Measurements from ENCODE around the gene CAMK2N1. TPM values are rescaled to one million over a fixed set of nuclear protein-coding genes. Genes with fewer than 3 reads are reported as not detected.

The CAMK2N1 gene
- total RNA-seq, 2 experiments from 2014 or later: 0.37 to 0.45 TPM

DNA sequence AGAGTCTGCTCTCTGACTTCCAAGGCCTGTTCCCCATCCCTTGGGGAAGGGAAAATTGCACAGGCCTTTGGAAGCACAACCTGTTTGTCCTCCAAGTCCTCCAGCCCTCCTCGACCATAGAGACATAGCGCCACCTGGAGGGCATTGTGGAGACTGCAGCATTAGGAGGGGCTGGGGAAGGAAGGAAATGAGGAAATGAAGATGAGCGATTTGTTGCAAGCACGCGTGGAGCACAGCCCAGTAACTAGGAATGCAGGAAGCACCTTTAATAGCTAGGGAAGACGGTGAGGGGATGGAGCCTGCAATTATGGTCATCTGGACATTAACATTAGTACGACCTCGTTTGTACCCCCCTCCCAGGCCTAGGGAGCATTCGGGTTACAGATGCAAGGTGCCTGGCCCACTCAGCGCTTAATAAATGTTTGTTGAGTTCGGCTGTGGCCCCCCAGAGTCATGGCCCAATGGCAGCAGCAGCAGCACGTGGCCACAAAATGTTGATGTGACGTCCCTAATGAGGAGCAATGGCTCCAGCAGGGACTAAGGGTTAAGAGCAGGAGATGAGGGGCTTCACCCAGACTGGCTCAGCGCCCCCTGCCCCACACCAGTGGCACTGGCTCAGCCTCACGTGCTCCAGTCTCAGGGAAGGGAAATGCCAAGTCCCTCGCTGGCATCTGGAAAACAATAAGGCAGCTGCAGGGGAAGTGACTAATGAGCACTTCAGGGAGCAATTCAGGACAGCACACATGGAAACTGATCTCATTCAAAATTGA lies 8.0 kb upstream of the CAMK2N1 start:
- no peak overlapping the region for H3K4me3 Mint-ChIP-seq
- CTCF ChIA-PET: interaction anchor here (0.6 to 1.5 kb wide), 8 partner anchors 9 to 834 kb away, joined by 3 to 11 read pairs (median 4); partner anchors contain the start of gene MUL1
- POLR2A ChIA-PET: interaction anchor here (0.6 kb wide), 1 partner anchor 258 kb away, joined by 3 read pairs; no protein-coding TSS in a partner anchor

DNA sequence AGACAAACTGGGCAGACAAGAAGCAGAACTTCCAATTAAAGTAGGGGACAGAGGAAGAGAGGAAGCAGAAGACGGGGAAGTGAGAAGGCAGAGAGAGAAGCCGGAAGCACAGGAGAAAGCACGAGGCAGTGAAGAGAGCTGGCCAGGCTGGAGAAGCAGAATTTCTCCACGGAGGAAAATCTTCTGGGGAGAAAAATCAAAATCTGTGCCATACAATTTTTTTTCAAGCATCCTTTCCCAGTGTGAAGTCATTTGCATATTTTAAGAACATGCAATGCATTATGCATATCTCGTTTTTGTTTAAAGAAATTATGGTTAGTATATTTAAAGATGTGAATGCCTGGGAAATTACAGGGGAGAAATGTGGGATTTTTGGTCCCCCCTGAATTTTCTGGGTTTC lies 7.3 kb upstream of the CAMK2N1 start:
- Mint-ChIP-seq H3K9me3 (no peaks in the 10 kb centered on the region), H3K27ac (no peak overlapping the region), H3K36me3 (ENCODE audit: low read depth) (no peaks in the 10 kb centered on the region), H3K4me3 (no peak overlapping the region), H3K4me1 (peaks cover 11% of the 10 kb centered on the region), H3K27me3 (peaks cover 16% of the 10 kb centered on the region)
- CTCF ChIA-PET: interaction anchor here (1.0 to 1.3 kb wide), 3 partner anchors 9 to 280 kb away, joined by 3 to 5 read pairs (median 3); no protein-coding TSS in a partner anchor
- POLR2A ChIA-PET: interaction anchor here (0.6 kb wide), 1 partner anchor 257 kb away, joined by 3 read pairs; no protein-coding TSS in a partner anchor
- no peak for DNase-seq

More for the DNA sequence above, 8.0 kb upstream of the CAMK2N1 start:
- Mint-ChIP-seq H3K27ac (no peak overlapping the region), H3K4me1 (peaks cover 11% of the 10 kb centered on the region), H3K36me3 (ENCODE audit: low read depth) (peaks cover 5% of the 10 kb centered on the region), H3K9me3 (no peaks in the 10 kb centered on the region), H3K27me3 (peaks cover 9% of the 10 kb centered on the region)
- DNase-seq: peak; percentile 85

DNA sequence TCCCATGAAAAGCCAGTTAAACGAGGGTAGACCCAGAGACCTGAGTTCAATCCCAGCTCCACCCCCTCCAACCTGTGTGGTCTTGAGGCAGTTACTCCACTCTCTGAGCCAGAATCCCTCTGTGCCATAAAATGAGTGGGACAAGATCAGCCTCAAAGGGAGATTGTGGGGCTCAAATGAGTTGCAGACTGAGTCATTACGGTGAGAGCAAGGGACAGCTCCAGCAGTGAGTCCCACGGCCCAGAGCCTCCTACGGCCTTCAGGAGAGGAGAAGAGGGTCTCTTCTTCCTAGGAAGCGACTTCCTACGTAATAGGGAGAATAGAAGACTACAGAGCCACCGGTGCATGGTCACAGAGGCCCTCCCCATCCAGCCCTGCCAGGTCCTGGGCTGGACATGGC lies 6.7 kb upstream of the CAMK2N1 start:
- DNase-seq: no peak
- Mint-ChIP-seq H3K27ac (no peak overlapping the region), H3K4me1 (peaks cover 11% of the 10 kb centered on the region), H3K9me3 (no peaks in the 10 kb centered on the region), H3K27me3 (peaks cover 22% of the 10 kb centered on the region), H3K4me3 (no peak overlapping the region), H3K36me3 (ENCODE audit: low read depth) (no peaks in the 10 kb centered on the region)
- ChIA-PET CTCF (no interaction called here), POLR2A (no interaction called here)

DNA sequence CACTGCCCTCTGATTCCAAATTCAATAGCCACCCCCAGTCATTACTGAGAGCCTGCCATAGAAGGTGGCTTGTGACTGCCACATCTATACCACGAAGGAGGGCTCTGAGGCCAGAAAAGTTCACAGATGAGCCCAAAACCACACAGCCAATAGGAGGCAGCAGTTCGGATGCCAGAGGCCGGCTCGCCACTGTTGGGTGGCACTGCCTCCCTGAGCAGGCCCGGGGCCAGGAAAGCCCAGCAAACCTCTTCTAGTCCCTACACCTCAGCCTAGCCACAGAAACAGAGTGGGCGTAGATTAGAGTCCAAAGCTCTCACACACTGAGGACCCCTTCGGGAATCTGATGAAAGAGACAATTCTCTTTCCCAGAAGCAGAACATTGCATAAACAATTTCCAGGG lies 5.9 kb upstream of the CAMK2N1 start:
- Mint-ChIP-seq H3K4me1 (peaks cover 10% of the 10 kb centered on the region), H3K36me3 (ENCODE audit: low read depth) (no peaks in the 10 kb centered on the region), H3K27me3 (peaks cover 31% of the 10 kb centered on the region), H3K9me3 (no peaks in the 10 kb centered on the region), H3K4me3 (no peak overlapping the region), H3K27ac (no peak overlapping the region)
- CTCF ChIA-PET: interaction anchor here (0.6 to 1.2 kb wide), 2 partner anchors 12 to 25 kb away, joined by 3 read pairs; no protein-coding TSS in a partner anchor
- no peak for DNase-seq
- POLR2A ChIA-PET: no interaction called here

DNA sequence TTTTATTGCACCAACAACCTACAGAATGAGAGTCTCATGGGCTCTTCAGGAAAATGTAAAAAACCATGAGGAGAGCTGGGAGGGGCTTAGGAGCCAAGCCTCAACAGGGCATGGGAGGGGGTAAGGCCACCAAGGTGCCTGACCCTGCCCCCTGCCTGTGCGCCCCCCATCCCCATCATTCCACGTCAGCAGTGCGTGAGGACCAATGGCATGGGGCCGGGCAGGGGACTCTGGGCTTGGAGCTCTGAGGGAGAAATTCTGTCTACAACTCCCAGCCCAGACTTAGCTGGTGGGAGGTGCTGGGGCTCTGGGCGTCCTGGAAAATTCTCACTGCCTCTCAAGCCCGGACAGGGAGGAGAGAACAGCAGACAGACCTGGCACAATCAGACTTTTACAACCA lies 5.2 kb upstream of the CAMK2N1 start:
- DNase-seq: no peak
- peaks cover 4% of the 10 kb centered on the region for H3K4me1 Mint-ChIP-seq
- ChIA-PET CTCF (interaction anchor here (1.2 kb wide), 1 partner anchor 13 kb away, joined by 3 read pairs; no protein-coding TSS in a partner anchor), POLR2A (no interaction called here)
- no peak overlapping the region for H3K27ac Mint-ChIP-seq
- no peaks in the 10 kb centered on the region for H3K36me3 Mint-ChIP-seq (ENCODE audit: low read depth)
- H3K9me3 Mint-ChIP-seq: no peaks in the 10 kb centered on the region
- H3K4me3 Mint-ChIP-seq: no peak overlapping the region
- peaks cover 32% of the 10 kb centered on the region for H3K27me3 Mint-ChIP-seq

DNA sequence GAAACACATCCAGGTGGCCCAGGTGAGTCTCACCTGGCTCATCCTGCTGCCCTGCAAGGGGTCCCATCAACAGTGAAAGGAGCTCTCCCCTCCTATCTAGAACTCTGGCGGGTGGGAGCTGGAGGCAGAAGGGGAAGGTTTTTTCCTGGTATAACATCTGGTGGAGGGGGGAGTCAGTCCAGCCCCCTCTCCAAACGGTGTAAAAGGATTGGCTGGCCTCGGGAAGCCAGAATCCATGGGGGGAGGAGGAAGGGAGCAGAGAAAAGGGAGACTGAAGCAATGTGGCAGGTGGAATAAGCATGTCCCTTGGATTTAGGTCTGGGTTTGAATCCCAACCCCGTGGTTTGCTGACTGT lies 1.2 kb upstream of the CAMK2N1 start:
- Mint-ChIP-seq H3K4me1 (peaks cover 11% of the 10 kb centered on the region), H3K36me3 (ENCODE audit: low read depth) (no peaks in the 10 kb centered on the region), H3K4me3 (peak overlapping the region; percentile 18), H3K27ac (no peak overlapping the region), H3K9me3 (no peaks in the 10 kb centered on the region), H3K27me3 (peaks cover 57% of the 10 kb centered on the region)
- POLR2A ChIA-PET: no interaction called here
- CTCF ChIA-PET: no interaction called here
- no peak for DNase-seq

DNA sequence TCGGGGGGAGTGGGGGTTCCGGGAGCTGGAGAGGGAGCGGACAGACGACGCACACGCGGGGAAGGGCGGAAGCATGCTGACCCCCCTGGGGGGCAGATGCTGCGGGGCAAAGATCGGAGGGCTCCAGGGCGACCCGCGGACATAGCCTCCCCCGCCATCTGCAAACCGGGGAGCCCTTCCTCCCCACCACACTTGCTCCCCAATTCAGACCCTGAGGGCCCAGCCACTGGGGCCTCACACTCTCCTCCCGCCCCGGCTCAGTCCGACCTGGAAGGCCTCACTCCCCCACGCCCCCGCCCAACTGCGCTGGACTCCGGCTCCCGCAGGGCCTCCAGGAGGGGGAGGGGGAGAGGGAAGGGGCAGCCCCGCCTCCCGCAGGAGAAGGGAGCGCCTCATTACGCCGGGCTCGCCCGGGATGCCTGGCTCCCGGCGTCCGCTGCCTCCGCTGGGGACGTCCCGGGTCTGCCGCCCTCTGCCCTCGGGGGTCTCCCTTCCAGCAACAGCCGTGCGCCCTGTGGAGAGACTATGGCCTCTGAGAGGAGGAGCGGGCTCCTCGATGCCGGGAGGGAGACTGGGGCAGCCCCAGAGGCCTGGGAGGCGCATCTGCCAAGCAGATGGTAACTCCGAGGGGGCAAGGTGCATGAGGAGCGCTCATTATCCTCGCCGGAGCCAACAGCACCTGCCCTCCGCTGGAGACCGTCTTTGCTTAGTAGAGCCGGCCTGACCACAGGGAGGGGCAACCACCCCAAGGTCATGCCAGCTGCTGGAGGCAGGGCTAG lies 636 bp upstream of the CAMK2N1 start:
- Mint-ChIP-seq H3K4me1 (peaks cover 11% of the 10 kb centered on the region), H3K4me3 (no peak overlapping the region), H3K27me3 (peaks cover 63% of the 10 kb centered on the region), H3K9me3 (no peaks in the 10 kb centered on the region), H3K36me3 (ENCODE audit: low read depth) (no peaks in the 10 kb centered on the region), H3K27ac (no peak overlapping the region)
- no peak for DNase-seq
- ChIA-PET POLR2A (no interaction called here), CTCF (interaction anchor here (0.9 kb wide), 1 partner anchor 15 kb away, joined by 3 read pairs; no protein-coding TSS in a partner anchor)

DNA sequence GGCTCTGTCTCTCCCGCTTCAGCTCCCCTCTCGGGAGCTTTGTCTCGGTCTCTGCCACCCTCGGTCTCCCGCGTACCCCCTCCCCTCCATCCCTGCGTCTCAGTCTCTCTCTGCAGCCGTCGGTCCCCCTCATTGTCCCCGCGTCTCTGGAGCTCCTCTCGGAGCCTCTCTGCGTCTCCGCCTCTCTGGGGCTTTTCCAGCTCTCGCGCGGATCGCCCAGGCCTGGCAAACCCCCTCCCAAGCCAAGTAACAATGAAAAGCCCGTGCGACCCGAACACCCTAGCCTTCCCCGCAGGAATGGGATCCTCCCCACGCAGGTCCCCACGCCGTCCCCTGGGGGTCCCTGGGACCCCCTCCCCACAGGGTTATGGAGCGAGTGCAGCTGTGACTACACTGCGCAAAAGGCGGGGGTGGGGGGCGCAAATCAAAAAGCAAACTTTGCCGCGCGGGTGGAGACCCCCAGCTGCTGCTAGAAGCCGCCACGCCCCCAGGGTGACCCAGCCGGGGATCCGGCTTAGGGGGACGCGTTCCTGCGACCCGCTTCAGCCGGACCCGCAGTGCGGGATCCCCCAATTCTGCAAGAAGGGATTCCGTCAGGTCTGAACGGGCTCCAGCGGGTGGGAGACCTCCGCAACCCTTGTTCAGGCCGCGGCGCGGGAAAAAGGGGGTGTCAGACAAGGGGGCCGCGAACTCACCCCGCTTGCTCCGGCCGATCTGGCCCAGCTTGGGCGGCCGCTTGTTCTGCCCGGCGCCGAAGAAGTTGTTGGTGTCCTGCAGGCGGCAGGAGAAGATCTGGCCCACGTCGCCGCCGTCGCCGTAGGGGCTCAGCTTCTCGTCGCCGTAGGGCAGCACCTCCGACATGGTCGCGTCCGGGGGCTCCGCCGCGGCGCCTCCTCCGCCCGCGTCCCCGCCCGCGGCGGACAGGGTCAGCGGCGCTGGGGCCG lies 1.2 kb downstream of the CAMK2N1 start:
- Mint-ChIP-seq H3K27me3 (peaks cover 73% of the 10 kb centered on the region), H3K9me3 (no peaks in the 10 kb centered on the region), H3K27ac (peak overlapping the region; percentile 62), H3K4me1 (peaks cover 11% of the 10 kb centered on the region), H3K36me3 (ENCODE audit: low read depth) (no peaks in the 10 kb centered on the region), H3K4me3 (peak overlapping the region; percentile 61)
- ChIA-PET POLR2A (no interaction called here), CTCF (interaction anchor here (0.6 to 1.8 kb wide), 4 partner anchors 9 to 156 kb away, joined by 3 to 5 read pairs (median 4); no protein-coding TSS in a partner anchor)
- no peak for DNase-seq

DNA sequence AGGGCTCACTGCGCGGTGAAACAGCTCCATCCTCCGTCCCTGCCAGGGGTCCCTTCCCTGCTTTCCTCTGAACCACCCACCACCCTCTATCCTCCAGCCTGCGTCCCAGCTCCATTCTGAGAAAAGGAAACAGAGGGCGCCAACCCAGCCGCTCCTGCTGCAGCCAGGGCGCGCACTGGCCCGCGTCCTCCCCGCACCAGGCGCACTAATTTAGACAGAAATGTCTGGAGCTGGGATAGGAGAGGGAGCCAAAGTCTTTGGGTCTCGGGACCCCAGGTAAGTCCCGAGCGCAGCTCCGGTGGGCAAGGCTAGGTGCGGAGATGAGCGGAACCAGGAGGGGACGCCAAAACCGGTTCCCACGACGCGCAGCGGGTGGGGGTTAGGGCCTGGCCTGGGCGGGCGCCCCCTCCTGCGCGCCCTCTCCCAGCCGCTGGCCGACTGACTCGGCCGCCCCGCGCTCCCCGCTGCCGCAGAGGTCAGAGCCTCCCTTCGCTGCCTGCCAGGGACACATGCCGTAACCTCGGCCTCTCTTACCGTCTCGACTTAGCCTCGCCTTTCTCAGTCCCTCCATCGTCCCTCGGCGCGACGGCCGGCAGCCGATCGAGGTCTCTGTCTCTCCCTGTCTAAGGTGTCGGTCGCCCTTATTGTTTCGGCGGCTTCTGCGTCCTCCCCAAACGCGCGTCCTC lies 2.0 kb downstream of the CAMK2N1 start:
- Mint-ChIP-seq H3K27ac (no peak overlapping the region), H3K36me3 (ENCODE audit: low read depth) (no peaks in the 10 kb centered on the region), H3K4me1 (peaks cover 11% of the 10 kb centered on the region), H3K4me3 (peak overlapping the region; percentile 61), H3K27me3 (peaks cover 75% of the 10 kb centered on the region), H3K9me3 (no peaks in the 10 kb centered on the region)
- no peak for DNase-seq
- ChIA-PET CTCF (interaction anchor here (0.6 to 1.8 kb wide), 4 partner anchors 10 to 155 kb away, joined by 3 to 5 read pairs (median 4); no protein-coding TSS in a partner anchor), POLR2A (interaction anchor here (0.7 kb wide), 1 partner anchor 105 kb away, joined by 3 read pairs; no protein-coding TSS in a partner anchor)

DNA sequence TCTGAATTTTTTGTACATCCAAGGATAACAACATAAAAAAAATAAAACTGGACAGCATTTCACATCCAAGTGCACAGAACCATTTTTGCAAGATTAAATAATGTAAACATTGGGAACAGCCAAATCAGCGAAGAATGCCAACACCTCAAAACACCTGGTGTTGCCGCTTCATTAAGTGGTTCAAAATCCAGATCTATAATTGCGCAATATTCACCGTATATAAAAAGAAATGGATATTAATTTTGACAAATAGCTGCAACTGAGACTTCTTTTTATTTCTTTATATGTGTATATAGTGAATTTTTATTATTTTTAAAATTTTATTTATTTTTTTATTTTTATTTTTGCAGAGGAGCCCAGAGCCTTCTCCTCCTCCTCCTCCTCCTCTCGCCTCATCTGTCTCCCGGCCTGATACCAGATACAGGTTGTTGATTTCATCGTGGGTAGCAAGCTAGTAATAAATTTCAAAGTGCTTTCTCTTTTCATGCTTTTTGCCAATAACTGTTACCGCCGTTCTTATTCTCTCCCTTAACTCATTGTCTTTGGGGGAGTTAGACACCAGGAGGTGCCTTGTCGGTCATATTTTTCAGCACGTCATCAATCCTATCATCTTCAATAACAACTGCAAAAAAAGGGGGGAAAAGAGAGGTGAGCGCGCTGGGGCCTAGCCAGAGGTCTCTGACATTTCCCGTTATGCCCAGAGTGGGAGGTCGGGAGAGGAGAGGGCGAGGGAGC lies 2.7 kb downstream of the CAMK2N1 start:
- Mint-ChIP-seq H3K36me3 (ENCODE audit: low read depth) (no peaks in the 10 kb centered on the region), H3K4me1 (peaks cover 11% of the 10 kb centered on the region), H3K4me3 (no peak overlapping the region), H3K27ac (no peak overlapping the region), H3K27me3 (peaks cover 73% of the 10 kb centered on the region), H3K9me3 (no peaks in the 10 kb centered on the region)
- no peak for DNase-seq
- CTCF ChIA-PET: interaction anchor here (1.6 to 1.8 kb wide), 2 partner anchors 10 to 12 kb away, joined by 5 read pairs; no protein-coding TSS in a partner anchor
- POLR2A ChIA-PET: interaction anchor here (0.7 kb wide), 1 partner anchor 104 kb away, joined by 3 read pairs; no protein-coding TSS in a partner anchor
